Fibroblast of skin of scalp (primary cell): ENCODE results near the gene ANGPTL2.

Experiments used
- DNase-seq: peaks from one replicate; pipeline ENCODE4 v3.0.0-alpha.2; 2013

The ANGPTL2 gene

GRCh38 chr9:127092041-127092608, 30.3 kb downstream of the ANGPTL2 start:
- DNase-seq = no peak

GRCh38 chr9:127091526-127091925, 30.9 kb downstream of the ANGPTL2 start:
- DNase-seq = no peak

GRCh38 chr9:127090341-127090985, 32.0 kb downstream of the ANGPTL2 start:
- DNase-seq = no peak

GRCh38 chr9:127089631-127090081, 32.8 kb downstream of the ANGPTL2 start:
- no peak for DNase-seq

- no peak for DNase-seq
Measured at GRCh38 chr9:127088724-127089615, 33.5 kb downstream of the ANGPTL2 start.

GRCh38 chr9:127087836-127088235, 34.6 kb downstream of the ANGPTL2 start:
- no peak for DNase-seq

GRCh38 chr9:127087411-127087810, 35.0 kb downstream of the ANGPTL2 start:
- DNase-seq = no peak

GRCh38 chr9:127086771-127087170, 35.7 kb downstream of the ANGPTL2 start:
- no peak for DNase-seq

- no peak for DNase-seq
Measured at GRCh38 chr9:127085186-127085585, 37.2 kb downstream of the ANGPTL2 start.

- no peak for DNase-seq
Measured at GRCh38 chr9:127084076-127085039, 38.1 kb downstream of the ANGPTL2 start.

- no peak for DNase-seq
Measured at GRCh38 chr9:127083138-127083980, 39.1 kb downstream of the ANGPTL2 start.

GRCh38 chr9:127081250-127082185, 40.9 kb downstream of the ANGPTL2 start:
- DNase-seq = no peak

- no peak for DNase-seq
Measured at GRCh38 chr9:127079446-127080140, 42.8 kb downstream of the ANGPTL2 start.

GRCh38 chr9:127078988-127079387, 43.4 kb downstream of the ANGPTL2 start:
- no peak for DNase-seq

GRCh38 chr9:127078336-127078735, 44.1 kb downstream of the ANGPTL2 start:
- no peak for DNase-seq

- DNase-seq = no peak
Measured at GRCh38 chr9:127077644-127077946, 44.8 kb downstream of the ANGPTL2 start.

GRCh38 chr9:127076860-127077643, 45.4 kb downstream of the ANGPTL2 start:
- no peak for DNase-seq

- no peak for DNase-seq
Measured at GRCh38 chr9:127075624-127076372, 46.6 kb downstream of the ANGPTL2 start.
